ENCODE measurements around the gene SAMD14.

SAMD14 gene

DNA sequence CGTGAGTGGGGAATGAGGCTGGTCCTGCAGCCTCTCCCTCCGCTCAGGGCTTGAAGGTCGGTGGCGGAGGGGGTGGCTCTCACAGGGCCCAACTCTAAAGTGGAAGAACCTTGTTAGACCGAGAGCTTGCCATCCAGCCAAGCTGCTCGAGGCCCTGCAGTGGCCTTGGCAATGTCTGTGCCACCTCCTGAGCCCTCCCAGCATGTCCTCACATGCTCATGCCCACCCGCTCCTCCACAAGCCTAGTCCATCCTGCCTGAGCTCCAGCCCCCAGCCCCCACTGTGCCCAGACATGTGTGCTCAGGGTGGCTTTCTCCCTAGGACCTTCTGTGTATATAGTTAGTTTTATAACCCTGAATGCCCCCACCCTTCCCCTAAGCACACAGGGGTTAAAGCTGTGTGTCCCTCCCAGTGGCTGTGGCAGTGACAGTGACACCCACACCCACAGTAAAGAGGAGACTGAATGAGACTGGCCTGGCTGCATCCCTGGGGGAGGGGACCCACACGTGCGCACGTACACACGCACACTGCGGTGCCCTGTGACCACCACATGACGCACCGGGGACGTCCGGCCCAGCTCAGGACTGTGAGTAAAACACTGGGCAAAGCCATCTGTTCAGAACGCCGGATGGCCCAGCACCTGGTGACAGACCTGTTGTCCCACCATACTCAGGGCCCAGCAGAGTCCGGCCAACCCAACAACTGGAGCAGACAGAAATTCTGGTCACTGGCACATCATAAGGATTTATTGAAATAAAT lies 19.2 kb downstream of the SAMD14 start:
- no peak for DNase-seq

DNA sequence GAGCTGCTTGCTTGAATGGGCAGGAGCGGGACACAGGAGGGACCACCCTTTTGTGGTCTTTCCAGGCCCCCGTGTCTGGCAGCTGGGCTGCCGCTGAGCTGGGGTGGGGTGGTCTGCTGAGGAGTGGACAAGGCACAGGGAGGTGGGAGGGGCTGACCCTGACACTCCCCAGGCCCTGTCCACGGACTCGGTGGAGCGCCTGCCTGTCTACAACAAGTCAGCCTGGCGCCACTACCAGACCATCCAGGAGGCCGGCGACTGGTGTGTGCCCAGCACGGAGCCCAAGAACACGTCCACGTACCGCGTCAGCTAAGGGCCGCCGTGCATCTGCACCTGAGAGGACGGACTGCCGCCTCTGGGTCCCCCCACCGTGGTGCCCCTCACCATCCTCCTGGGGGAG lies 20.2 kb downstream of the SAMD14 start:
- no peak for DNase-seq

DNA sequence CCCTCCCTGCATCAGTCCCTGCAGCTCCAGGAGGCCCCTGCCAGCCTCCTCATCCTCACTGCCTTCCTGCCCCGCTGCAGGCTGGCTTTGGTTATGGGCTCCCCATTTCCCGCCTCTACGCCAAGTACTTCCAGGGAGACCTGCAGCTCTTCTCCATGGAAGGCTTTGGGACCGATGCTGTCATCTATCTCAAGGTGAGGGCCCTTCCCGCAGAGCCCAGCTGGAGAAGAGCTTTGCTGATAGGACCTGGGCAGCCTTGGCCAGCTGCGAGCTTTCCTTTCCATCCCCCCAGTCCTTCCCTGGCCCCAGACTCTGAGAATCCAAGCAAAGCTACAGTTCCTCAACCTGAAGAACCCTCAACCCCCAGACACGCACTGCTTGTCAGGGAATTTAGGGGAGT lies 20.8 kb downstream of the SAMD14 start:
- no peak for DNase-seq

DNA sequence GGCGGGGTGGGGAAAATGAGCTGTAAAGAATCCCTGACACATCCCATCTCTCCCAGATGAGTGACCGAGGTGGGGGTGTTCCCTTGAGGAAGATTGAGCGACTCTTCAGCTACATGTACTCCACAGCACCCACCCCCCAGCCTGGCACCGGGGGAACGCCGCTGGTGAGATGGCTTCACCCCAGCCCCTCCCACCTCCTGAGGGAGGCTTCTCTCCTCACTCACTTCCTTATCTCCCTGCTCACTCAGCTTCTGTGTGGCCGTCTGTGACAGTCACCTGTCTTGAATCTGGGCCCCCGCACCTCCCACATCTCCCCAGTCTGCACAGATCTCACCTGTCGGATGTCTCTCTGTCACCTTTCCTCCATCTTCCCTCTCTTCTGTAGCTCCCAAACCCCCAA lies 21.4 kb downstream of the SAMD14 start:
- DNase-seq = no peak

DNA sequence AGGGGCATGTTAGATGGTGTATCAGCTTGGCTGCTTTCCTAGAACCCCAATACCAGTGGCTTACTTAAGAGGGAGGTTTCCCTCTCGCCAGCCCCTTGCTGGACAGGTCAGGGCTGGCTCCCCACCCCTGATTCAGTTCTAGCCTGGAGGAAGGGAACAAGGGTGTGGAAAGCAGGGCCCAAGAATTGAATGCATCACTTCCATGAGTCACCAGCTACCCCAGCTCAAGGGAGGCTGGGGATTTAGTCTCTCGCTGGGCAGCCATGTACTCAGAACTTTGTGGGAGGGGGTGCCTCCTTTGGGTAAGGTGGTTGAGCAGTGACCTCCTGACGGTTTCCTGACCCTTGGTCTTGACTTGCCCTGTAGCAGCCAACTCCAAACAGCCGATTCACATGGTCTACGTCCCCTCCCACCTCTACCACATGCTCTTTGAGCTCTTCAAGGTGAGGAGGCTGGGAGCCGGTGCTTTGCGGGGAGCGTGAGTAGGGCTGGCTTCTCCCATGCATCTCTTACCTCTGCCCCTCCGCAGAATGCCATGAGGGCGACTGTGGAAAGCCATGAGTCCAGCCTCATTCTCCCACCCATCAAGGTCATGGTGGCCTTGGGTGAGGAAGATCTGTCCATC lies 22.1 kb downstream of the SAMD14 start:
- no peak for DNase-seq

DNA sequence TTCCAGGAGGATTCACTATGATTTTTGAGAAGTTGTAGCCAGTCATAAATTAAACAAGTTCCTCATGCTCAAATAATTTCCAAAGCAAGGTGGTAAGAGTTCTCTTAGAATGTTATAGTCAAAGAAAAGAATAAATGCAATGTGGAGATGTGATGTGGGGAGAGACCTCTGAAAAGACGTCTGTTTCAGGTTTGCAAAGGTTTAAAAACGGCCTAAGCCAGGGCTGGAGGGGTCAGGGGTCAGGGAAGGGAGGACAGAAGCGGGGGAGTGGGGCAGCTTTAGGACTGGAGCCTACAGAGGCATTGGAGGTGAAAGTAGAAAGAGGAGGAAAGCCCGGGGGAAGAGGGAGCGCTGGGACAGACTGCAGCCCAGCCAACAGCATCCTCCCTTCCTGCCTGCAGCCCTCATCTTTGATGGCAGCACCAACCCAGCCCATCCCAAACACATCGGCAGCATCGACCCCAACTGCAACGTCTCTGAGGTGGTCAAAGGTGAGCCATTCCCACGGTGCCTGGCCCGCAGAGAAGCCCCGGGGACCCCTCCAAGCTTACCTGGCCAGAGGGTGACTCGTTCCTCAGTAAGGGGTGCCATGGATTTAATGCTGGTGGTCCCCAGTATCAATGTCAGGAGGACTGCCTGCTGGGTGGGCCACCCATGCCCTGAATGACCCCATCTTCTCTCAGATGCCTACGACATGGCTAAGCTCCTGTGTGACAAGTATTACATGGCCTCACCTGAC lies 23.4 kb downstream of the SAMD14 start:
- DNase-seq = no peak

DNA sequence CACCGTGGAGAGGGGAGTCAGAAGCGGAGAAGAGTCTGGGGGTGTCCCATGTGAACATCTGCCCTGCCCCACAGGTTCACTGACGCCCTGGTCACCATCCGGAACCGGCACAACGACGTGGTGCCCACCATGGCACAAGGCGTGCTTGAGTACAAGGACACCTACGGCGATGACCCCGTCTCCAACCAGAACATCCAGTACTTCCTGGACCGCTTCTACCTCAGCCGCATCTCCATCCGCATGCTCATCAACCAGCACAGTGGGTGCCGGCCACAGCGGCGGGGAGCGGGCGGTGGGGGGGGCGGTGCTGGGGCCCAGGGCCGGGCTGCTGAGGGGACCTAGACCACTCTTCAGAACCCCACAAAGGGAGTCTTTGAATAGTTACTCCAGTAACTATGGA lies 24.1 kb downstream of the SAMD14 start:
- DNase-seq = no peak

DNA sequence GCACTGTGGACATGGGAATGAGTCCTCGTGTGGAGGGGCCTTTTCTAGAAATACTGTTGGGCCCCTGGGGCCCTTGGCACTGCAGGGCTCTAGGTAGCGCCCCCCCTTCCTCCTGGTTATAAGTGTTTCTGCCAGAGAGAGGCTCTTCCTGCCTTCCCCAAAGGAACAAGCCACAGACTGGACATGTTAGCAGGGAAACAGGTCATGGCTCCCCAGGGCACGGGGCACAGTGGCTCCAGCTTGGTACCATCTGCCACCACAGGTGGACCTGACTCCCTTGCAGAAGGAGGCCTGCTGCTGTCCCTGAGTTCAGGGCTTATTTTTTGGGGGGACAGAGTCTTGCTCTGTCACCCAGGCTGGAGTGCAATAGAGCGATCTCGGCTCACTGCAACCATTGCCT lies 26.0 kb downstream of the SAMD14 start:
- no peak for DNase-seq

DNA sequence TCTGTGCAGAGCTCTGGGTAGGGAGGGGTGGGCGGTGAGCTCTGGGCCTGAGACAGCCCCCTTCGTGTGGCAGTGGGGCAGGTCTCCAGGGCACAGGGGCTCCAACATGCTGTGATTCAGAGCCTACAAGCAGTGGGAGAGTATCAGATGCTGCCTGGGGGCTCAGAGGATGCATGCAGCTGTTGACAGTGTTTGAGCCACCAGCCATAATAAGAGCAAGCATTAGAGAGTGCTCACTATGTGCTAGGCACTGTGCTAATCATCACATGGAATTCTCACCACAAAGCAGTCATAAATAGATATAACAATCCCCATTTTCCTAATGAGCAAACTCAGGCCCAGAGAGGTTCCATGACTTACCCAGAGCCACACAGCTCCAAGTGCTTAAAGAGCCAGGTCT lies 26.7 kb downstream of the SAMD14 start:
- no peak for DNase-seq

DNA sequence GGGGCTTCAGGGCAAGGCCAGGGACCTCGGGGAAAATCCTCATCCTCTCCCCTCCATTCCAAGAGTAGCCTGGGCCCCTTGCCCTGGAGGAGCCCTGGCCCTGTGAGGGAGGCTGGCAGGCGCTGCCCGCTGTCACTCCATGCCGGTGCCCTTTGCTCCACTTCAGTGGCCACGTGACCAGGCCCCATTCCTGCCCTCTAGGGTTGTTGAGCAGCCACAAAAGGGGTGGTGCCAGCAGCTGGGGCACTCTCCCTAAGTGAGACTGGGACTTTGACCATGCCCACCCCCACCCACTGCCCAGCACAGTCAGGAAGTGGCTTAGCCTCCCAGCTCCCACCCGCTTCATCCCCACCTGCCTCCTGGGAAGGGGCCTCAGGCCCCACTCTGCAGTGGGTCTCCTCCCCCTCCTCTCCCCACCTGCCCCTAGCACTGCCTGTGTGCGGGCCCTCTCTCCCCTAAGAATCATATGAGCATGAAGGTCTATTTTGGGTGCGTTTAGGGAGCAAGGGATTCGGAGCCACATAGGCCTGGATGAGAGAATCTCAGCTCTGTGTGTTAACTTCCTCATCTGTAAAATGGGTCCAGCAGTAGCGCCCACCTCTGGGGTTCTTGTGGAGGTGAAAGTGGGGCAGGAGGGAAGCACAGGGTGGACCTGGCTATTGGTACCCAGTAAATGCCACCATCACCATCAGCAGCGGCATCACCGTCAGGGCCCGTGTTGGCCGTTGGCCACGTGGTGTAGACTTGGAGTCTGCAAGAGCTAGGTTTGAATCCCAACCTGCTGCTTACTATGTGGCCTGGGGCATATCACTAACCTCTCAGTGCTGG lies 27.6 kb downstream of the SAMD14 start:
- no peak for DNase-seq

DNA sequence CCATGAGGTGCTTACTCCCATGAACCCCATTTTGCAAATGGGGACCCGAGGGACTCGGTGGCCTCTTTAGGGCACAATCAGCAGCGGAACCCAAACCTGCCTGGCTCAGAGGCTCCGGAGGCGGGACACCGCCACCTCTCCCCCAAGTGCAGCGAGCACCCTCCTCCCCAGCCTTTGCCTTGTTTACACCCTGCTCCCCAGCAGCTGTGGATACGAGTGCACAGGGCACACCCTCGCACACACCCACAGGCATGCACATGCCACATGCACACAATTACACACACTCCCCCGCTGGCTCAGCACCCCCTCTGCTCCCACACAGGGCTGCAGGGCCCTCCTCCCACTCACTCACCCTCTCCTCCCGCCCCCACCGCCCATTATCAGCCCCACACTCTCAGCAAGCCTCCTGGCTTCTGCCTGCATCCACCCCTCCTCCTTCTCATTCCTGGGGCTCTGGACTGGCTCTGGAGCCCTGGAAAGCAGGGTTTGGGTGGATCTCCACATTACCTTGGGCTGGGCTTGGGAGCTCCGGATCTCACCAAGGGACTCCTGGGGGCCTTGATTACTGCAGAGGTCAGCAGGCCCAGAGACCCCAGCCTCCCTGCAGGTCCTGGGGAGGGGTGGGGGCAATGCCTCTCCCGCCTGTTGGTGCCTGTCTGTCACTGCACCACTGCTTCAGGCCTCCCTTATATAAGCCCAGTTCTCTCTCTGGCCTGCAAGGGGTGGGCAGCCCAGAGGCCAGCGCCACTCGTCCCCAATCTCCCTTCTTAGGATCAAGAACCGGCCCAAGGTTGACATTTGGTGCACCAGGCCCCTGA lies 28.4 kb downstream of the SAMD14 start:
- DNase-seq = no peak

DNA sequence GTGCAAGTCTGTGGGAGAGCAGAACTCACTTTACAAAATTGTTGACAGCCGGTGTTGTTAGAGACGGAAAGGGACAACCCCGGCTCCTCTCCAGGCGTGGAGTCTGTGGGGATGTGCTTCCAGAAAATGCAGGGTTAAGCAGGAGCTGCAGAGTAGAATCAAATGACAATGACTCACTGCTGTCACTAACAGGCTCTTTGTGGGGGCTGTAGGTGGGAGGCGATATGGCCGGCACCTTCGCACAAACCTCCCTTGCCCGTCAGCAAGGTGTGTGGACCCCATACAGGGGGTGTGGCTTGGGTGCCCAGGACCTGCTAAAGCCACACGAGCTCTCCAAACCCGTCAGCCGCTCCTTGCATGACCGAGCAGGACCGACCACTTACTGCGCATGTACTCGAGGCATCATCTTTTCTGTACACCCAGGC lies 29.0 kb downstream of the SAMD14 start:
- no peak for DNase-seq

DNA sequence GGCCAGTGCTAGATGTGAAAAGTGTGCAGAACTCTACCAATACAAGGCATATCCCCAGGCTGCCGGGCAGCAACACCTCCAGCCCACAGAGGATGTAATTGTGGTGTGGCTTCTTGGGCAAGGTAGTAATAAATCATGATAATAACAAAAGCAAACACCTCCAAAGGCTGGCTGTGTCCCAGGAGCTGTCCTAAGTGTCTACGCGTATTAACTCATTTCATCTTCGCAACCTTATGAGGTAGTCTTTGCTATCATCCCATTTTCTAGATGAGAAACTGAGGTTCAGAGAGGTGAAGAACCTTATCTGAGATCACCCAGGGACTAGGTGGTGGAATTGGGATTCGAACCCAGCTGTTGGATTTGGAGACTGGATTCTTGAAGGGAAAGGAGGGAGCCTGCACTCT lies 29.5 kb downstream of the SAMD14 start:
- DNase-seq = no peak

DNA sequence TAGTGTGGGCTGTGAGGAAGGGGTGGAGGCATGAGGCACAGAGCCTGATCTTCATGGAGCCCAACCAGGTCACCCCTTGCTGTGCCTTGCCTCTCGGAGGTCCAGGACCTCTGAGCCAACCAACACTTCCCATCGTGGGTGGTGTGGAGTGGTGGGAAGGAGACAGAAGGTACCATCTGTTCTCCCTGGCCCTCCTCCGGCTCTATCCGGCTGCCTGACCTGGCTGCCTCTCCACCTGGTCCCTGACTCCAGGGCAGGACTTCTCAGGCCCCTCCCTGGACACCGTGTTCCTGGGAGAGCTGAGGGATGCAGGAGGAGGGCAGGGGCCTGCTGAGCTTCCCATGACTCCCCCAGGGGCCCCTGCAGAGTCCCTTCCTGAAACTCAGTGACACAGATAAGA lies 31.0 kb downstream of the SAMD14 start:
- DNase-seq = no peak

DNA sequence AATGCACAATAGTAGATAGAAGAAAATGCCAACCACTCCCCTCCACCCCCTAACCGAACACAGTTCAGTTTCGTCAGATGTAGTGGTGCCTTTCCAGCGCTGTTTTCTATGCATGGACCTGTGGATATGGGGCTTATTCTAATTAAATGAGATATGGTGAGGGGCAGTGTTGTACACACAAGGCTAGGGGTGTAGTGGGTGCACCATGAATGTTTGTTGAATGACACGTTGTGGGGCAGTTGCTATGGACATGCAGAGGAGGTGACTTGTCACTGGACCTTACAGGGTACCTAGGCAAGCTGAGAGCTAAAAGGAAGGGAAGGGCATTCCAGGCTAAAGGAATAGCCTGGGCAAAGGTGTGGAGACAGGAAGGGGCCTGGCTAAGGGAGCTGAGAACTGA lies 31.4 kb downstream of the SAMD14 start:
- DNase-seq = no peak

DNA sequence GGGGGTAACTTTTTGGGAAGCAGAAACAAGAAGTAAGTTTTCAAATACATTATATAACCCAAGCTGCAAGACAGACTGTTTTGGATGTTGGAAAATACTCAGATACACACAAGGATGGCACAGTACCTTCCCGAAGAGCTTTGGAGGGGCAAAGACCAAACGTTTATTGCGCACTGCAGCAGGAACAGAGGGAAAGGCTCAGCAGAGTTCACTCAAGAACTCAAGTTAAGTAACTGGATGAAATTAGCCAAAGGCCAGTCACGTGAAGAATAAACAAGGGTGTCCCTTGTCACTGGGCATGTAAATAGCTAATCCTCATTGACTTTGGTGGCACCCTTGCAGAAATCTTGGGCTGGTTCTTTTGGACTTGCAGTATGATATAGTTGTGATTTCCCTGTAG lies 32.0 kb downstream of the SAMD14 start:
- DNase-seq = no peak

DNA sequence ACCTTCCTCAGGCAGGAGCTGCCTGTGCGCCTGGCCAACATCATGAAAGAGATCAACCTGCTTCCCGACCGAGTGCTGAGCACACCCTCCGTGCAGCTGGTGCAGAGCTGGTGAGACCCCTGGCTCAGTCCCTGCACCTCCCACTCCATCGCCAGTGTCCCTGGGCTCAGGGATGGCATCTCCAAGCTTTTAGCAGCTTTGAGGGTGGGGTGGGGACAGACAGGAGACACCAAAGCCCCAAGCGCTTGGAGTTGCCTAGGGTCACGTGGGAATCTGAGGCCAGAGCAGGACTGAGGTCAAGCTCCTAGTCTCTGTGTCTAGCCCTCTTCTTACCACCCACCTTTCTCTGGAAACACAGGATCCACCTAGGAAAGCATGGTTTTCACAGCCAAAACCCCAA lies 32.5 kb downstream of the SAMD14 start:
- DNase-seq = no peak

DNA sequence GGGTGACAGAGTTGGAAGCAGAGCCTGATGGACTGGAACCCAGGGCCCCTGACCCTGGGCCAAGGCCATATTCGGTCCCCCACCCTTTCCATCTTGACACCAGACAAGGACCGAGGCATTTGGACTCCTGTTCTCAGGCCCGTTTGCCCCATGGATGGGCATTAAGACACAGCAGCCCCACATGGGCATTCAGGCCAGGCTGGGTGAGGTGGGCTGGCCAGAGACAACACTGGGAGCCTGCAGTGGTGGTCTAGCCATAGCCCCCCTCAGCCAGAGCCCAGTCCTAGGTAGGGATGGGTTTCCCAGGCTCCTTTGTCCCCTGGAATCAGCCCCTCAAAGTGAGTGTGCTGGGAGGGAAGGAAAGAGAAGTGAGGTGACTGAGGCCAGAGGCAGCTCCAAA lies 33.2 kb downstream of the SAMD14 start:
- no peak for DNase-seq

DNA sequence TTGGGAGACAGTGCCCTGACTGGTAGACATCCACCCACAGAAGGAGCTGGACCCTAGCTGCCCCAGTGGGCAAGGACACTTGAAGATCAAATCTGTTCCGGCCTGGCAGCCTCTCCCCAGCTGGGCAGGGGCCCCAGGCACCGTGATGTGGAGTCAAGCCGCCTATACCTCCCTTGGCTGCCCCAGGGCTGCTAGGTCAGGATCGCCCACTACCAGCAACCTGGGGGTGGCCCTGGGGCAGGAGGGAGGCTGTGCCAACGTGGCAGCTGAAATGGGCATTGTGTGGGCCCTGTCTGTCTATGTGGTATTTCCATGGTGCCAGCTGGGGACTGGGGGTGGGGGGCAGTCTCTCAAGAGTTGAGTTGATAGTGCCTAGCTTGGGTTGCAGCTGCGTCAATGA lies 33.9 kb downstream of the SAMD14 start:
- DNase-seq = no peak

DNA sequence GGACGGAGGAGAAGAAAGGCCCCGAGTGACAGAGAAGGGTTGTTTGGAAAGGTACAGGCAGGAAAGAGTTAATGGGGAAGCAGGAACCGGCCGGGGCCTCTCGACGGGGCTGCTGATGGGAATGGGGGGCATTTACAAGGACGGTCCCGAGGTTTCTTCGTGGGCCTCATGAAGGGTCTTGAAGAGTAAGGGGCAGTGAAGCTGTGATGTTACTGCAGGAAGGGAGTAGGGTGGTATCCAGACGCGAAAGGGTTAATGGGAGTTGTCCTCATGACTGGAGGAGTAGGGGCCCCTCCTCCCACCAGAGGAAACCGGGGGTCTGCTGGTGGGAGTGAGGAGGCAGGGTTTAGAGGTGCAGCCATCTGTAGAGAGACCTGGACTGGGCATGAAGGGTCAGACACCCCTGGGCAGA lies 34.3 kb downstream of the SAMD14 start:
- no peak for DNase-seq

DNA sequence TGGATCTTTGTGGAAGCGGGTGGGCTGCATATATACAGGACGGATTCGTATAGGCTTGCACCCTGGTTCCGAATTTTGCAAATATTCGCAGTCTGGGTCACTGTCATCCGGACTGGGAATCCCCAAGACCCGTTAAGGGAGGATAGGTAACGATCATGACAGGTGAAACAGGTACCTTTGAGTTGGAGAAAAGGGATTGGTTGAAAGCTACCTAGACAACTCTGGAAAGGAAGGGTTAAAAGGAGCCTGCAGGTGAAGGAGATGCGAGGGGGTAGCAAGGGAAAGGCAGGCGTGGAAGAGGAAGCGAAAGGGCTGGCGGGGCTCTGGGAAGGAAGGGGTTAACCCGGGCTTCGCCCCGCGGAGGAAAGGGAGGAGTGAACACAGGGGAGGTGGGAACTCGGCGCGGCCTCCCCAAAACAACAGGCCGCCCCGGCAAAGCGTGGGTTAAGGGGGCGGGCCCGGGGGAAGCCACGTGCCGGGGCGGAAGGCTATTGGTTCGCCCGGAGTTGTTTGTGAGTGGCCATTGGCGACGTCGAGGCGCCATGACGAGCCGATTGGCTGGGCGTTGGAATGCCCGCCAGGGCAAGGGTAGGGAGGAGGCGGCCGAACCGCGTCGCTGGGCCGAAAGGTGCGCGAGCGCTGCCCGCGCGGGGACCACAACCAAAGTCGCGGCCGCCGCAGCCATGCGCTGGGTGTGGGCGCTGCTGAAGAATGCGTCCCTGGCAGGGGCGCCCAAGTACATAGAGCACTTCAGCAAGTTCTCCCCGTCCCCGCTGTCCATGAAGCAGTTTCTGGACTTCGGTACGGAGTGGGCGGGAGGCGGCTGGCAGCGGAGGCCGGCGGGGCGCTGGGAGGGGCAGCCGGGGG lies 35.0 kb downstream of the SAMD14 start, which contains the start of gene PDK2:
Gene PDK2, plus strand, starts transcription at position 599 of the 867 bp plus-strand sequence. Its CDS starts 85 bp downstream, at position 684.
- DNase-seq = peak; percentile 74
